ENCODE measurements around the gene VPS8. TPM values are rescaled to one million over a fixed set of nuclear protein-coding genes. Genes with fewer than 3 reads are reported as not detected.

Gene VPS8
- total and polyA plus RNA-seq, 2 of the 13 experiments (the other 11 are each of a cell fraction or from before 2014, with no cell fraction given): 14.2 to 35.1 TPM

DNA sequence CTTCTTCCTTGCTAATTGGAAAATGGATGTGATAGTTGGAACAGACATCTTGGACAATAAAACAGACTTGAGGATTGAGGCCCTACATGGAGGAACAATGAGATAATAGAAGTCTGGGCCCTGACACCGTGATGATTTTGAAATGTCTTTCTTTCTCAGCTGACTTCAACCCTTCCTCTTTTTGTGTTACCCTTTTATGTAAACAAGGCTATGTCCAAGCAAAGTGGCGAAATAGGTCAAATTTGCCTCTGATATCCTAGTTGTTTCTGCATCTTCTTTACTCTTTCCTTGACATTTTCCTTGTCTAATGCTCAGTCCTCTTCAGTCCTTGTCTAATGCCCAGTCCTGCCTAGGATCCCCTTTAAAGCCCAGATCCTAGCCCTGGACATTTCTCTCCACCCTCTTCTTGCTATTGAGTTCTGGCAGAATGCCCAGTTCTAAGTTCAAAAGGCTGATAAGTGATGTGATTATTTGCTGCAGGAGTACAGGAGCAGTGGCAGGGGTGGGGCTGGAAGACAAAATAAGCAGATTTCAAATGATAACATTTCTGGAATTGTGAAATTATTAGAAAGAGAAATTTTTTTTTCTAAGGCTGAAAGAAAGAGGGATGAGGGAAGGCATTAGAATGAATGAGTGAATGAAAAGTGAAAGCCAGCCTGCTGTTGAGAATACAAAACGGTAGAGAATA, 6.5 kb upstream of the VPS8 start:
- Histone ChIP-seq H3K4me2 (ENCODE audit: low read depth, low read length) (no peak overlapping the region), H3K9ac (ENCODE audit: insufficient read depth, low read depth, low read length) (no peak overlapping the region), H3K27ac (ENCODE audit: extremely low read length, insufficient read depth, low read length) (no peak overlapping the region), H3K4me1 (ENCODE audit: insufficient read depth, low read length) (peaks cover 23% of the 10 kb centered on the region), H3K4me3 (replicated peaks in 1 of 3; ENCODE audit: insufficient read depth in 1 of 3, low read depth in 2 of 3, low read length in 3 of 3) (no peak overlapping the region), H3K79me2 (ENCODE audit: insufficient read depth, low read length) (no peaks in the 10 kb centered on the region), H3K36me3 (replicated peaks in 1 of 2; ENCODE audit: control insufficient read depth in 1 of 2, insufficient read depth in 2 of 2, low read length in 2 of 2) (no peaks in the 10 kb centered on the region), H3K9me3 (ENCODE audit: low read length) (no peaks in the 10 kb centered on the region), H2AFZ (ENCODE audit: low read length) (no peak overlapping the region), H4K20me1 (ENCODE audit: insufficient read depth, low read length) (no peaks in the 10 kb centered on the region), H3K27me3 (ENCODE audit: control insufficient read depth in 1 of 2, insufficient read depth in 2 of 2, low read length in 2 of 2) (0 out of 5 replicates have a peak, but pooled peaks cover 0 to 4% of the 10 kb centered on the region in 2 experiments)
- in situ Hi-C loops (cut with HindIII; ENCODE audit: extremely low pct_ligation_motif_present, low pct_unique_long_range_greater_than_20kb) (no loop called here), intact Hi-C loops (cut with micrococcal nuclease; ENCODE audit: unreplicated experiment) (no loop called here)
- TF ChIP-seq NFIC (IDR thresholded peaks at IDR 0.05; ENCODE audit: low read length) (0 out of 2 replicates have a peak, but pooled peaks have one; percentile 43), BCL6 (CRISPR knock-in tag; IDR thresholded peaks at IDR 0.05) (peak; percentile 77), SNRNP70 (IDR thresholded peaks at IDR 0.05; ENCODE audit: low read depth, low read length) (no peak), PITX1 (CRISPR knock-in tag; IDR thresholded peaks at IDR 0.05) (no peak), FOXA3 (CRISPR knock-in tag; IDR thresholded peaks at IDR 0.05) (peak; percentile 25; the same call in 1 of the 2 replicates), ZNF790 (CRISPR knock-in tag; IDR thresholded peaks at IDR 0.05; ENCODE audit: borderline replicate concordance) (no peak), ZNF788 (CRISPR knock-in tag; IDR thresholded peaks at IDR 0.05; ENCODE audit: borderline replicate concordance) (no peak), ZNF136 (CRISPR knock-in tag; IDR thresholded peaks at IDR 0.05; ENCODE audit: low read depth) (no peak), NFE2L2 (IDR thresholded peaks at IDR 0.05; ENCODE audit: low read length) (no peak), FOXJ3 (CRISPR knock-in tag; IDR thresholded peaks at IDR 0.05; ENCODE audit: borderline replicate concordance) (0 out of 2 replicates have a peak, but pooled peaks have one; percentile 26), SIX4 (CRISPR knock-in tag; IDR thresholded peaks at IDR 0.05) (no peak), ZNF33B (CRISPR knock-in tag; IDR thresholded peaks at IDR 0.05) (no peak), HNF4A (CRISPR knock-in tag; IDR thresholded peaks at IDR 0.05) (0 out of 2 replicates have a peak, but pooled peaks have one; percentile 8)
- TF ChIP-seq, protein P1, sequence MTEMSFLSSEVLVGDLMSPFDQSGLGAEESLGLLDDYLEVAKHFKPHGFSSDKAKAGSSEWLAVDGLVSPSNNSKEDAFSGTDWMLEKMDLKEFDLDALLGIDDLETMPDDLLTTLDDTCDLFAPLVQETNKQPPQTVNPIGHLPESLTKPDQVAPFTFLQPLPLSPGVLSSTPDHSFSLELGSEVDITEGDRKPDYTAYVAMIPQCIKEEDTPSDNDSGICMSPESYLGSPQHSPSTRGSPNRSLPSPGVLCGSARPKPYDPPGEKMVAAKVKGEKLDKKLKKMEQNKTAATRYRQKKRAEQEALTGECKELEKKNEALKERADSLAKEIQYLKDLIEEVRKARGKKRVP (CRISPR knock-in tag; IDR thresholded peaks at IDR 0.05): no peak
- TF ChIP-seq, protein P2, sequence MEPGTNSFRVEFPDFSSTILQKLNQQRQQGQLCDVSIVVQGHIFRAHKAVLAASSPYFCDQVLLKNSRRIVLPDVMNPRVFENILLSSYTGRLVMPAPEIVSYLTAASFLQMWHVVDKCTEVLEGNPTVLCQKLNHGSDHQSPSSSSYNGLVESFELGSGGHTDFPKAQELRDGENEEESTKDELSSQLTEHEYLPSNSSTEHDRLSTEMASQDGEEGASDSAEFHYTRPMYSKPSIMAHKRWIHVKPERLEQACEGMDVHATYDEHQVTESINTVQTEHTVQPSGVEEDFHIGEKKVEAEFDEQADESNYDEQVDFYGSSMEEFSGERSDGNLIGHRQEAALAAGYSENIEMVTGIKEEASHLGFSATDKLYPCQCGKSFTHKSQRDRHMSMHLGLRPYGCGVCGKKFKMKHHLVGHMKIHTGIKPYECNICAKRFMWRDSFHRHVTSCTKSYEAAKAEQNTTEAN (CRISPR knock-in tag; conservative IDR thresholded peaks at IDR 0.05): no peak
- TF ChIP-seq, protein P3, sequence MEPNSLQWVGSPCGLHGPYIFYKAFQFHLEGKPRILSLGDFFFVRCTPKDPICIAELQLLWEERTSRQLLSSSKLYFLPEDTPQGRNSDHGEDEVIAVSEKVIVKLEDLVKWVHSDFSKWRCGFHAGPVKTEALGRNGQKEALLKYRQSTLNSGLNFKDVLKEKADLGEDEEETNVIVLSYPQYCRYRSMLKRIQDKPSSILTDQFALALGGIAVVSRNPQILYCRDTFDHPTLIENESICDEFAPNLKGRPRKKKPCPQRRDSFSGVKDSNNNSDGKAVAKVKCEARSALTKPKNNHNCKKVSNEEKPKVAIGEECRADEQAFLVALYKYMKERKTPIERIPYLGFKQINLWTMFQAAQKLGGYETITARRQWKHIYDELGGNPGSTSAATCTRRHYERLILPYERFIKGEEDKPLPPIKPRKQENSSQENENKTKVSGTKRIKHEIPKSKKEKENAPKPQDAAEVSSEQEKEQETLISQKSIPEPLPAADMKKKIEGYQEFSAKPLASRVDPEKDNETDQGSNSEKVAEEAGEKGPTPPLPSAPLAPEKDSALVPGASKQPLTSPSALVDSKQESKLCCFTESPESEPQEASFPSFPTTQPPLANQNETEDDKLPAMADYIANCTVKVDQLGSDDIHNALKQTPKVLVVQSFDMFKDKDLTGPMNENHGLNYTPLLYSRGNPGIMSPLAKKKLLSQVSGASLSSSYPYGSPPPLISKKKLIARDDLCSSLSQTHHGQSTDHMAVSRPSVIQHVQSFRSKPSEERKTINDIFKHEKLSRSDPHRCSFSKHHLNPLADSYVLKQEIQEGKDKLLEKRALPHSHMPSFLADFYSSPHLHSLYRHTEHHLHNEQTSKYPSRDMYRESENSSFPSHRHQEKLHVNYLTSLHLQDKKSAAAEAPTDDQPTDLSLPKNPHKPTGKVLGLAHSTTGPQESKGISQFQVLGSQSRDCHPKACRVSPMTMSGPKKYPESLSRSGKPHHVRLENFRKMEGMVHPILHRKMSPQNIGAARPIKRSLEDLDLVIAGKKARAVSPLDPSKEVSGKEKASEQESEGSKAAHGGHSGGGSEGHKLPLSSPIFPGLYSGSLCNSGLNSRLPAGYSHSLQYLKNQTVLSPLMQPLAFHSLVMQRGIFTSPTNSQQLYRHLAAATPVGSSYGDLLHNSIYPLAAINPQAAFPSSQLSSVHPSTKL (CRISPR knock-in tag; IDR thresholded peaks at IDR 0.05): 0 out of 2 replicates have a peak, but pooled peaks have one; percentile 11
- TF ChIP-seq, protein P4, sequence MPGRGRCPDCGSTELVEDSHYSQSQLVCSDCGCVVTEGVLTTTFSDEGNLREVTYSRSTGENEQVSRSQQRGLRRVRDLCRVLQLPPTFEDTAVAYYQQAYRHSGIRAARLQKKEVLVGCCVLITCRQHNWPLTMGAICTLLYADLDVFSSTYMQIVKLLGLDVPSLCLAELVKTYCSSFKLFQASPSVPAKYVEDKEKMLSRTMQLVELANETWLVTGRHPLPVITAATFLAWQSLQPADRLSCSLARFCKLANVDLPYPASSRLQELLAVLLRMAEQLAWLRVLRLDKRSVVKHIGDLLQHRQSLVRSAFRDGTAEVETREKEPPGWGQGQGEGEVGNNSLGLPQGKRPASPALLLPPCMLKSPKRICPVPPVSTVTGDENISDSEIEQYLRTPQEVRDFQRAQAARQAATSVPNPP (CRISPR knock-in tag; IDR thresholded peaks at IDR 0.05): no peak
- ChIA-PET POLR2A (no interaction called here), CTCF (ENCODE audit: low intra/inter-chr PET ratio, low total read pairs) (no interaction called here)
- FAIRE-seq (peak; percentile 59), DNase-seq (ENCODE audit: low spot score) (peak; percentile 72), ATAC-seq (peak; percentile 56)
- BruUV-seq (replicated peaks): no TSS peak
- WGBS (ENCODE audit: low lambda C conversion rate): 2% methylated on average over 3 of the region's 3 CpGs

Measured in HepG2 (cell line).